NCI-H2171 treated with DMSO at 0.1 percent for 48 hours (cell line): ENCODE data around the gene TBX20.
A peak's percentile ranks its signal among the peaks of the same experiment; 100 is the strongest.
"Not testable (repeated sequence)": the region's sequence is repeated elsewhere in the genome, so short reads cannot be mapped to it uniquely, and the experiment has no call there.

ENCODE experiments used
- DNase-seq: peaks from one replicate; lab custom pipeline; 2025; lab: John Stamatoyannopoulos, UW

The TBX20 gene

GRCh38 chr7:35220176-35220575 is 33.7 kb downstream of the TBX20 start:
- DNase-seq = peak; percentile 27

- DNase-seq = peak; percentile 5
Observed at GRCh38 chr7:35216033-35216432, 37.9 kb downstream of the TBX20 start.

GRCh38 chr7:35215063-35215462 is 38.8 kb downstream of the TBX20 start:
- DNase-seq = not testable (repeated sequence)

- not testable (repeated sequence) for DNase-seq
Observed at GRCh38 chr7:35206924-35207323, 47.0 kb downstream of the TBX20 start.

GRCh38 chr7:35204850-35205249 is 49.0 kb downstream of the TBX20 start:
- DNase-seq = not testable (repeated sequence)

- not testable (repeated sequence) for DNase-seq
Observed at GRCh38 chr7:35204031-35204430, 49.9 kb downstream of the TBX20 start.

GRCh38 chr7:35202353-35202752 is 51.5 kb downstream of the TBX20 start:
- DNase-seq = not testable (repeated sequence)

- not testable (repeated sequence) for DNase-seq
Observed at GRCh38 chr7:35200170-35200569, 53.7 kb downstream of the TBX20 start.

GRCh38 chr7:35198370-35199140 is 55.3 kb downstream of the TBX20 start:
- not testable (repeated sequence) for DNase-seq

GRCh38 chr7:35191571-35191970 is 62.3 kb downstream of the TBX20 start:
- DNase-seq = not testable (repeated sequence)

- not testable (repeated sequence) for DNase-seq
Observed at GRCh38 chr7:35190146-35190773, 63.6 kb downstream of the TBX20 start.

GRCh38 chr7:35186751-35187150 is 67.1 kb downstream of the TBX20 start:
- peak; percentile 7 for DNase-seq

GRCh38 chr7:35185908-35186731 is 67.8 kb downstream of the TBX20 start:
- DNase-seq = peak; percentile 74

GRCh38 chr7:35185578-35185907 is 68.4 kb downstream of the TBX20 start:
- DNase-seq = not testable (repeated sequence)

GRCh38 chr7:35184961-35185360 is 68.9 kb downstream of the TBX20 start:
- DNase-seq = peak; percentile 13

GRCh38 chr7:35183873-35184503 is 69.9 kb downstream of the TBX20 start:
- DNase-seq = not testable (repeated sequence)

- not testable (repeated sequence) for DNase-seq
Observed at GRCh38 chr7:35180665-35181064, 73.2 kb downstream of the TBX20 start.

- DNase-seq = not testable (repeated sequence)
Observed at GRCh38 chr7:35173176-35173575, 80.7 kb downstream of the TBX20 start.

GRCh38 chr7:35172131-35172530 is 81.8 kb downstream of the TBX20 start:
- DNase-seq = not testable (repeated sequence)

- DNase-seq = not testable (repeated sequence)
Observed at GRCh38 chr7:35167658-35168057, 86.2 kb downstream of the TBX20 start.

- not testable (repeated sequence) for DNase-seq
Observed at GRCh38 chr7:35167158-35167557, 86.7 kb downstream of the TBX20 start.
